ENCODE results near the gene SETD3. TPM values are rescaled to one million over a fixed set of nuclear protein-coding genes. Genes with fewer than 3 reads are reported as not detected.

The SETD3 gene
- total and polyA plus RNA-seq, 2 of the 8 experiments (the other 6 are each of a cell fraction or from before 2014, with no cell fraction given): 24.0 to 64.0 TPM

DNA sequence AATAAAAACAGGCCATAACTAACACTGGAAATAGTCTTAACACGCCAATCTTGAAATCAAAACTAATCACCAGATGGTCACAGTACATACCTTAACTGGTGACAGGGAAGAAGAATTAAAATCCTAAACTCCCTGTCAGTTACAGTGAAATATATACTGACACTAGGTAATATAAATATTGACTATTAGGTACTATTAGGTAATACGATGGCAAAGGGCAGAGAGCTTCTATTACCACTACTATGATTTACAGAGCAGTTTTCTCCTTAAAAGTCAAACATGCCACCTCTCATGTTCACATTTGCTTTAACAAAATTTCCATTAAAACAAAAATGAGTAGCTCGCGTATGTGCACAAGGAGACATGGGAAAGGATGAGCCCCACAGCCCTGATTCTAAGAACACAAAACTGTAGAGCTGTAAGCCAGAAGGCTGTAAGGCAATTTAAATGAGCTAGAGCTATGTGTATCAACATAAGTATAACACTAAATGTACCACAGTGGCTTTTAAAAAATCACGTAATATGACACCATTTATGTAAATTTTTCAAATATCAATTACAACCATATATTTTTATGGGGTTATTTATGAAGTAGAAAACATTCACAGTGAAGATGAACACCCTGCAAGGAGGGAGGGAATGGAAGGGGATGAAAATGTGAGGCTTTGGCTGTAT is 19.1 kb downstream of the SETD3 start (continued):
- TF ChIP-seq, protein P1, sequence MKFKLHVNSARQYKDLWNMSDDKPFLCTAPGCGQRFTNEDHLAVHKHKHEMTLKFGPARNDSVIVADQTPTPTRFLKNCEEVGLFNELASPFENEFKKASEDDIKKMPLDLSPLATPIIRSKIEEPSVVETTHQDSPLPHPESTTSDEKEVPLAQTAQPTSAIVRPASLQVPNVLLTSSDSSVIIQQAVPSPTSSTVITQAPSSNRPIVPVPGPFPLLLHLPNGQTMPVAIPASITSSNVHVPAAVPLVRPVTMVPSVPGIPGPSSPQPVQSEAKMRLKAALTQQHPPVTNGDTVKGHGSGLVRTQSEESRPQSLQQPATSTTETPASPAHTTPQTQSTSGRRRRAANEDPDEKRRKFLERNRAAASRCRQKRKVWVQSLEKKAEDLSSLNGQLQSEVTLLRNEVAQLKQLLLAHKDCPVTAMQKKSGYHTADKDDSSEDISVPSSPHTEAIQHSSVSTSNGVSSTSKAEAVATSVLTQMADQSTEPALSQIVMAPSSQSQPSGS (IDR thresholded peaks at IDR 0.05; ENCODE audit: low read length): no peak
- no peak for TF ChIP-seq HDAC6 (IDR thresholded peaks at IDR 0.05; ENCODE audit: low read depth, low read length)
- TF ChIP-seq SIRT6 (IDR thresholded peaks at IDR 0.05; ENCODE audit: low read length): no peak
- TF ChIP-seq TCF12 (IDR thresholded peaks at IDR 0.05; ENCODE audit: low read depth, low read length): no peak

Data from H1 (cell line).